Gastrocnemius medialis (tissue), 4 donors: ENCODE measurements around the gene CPNE7. TPM values are rescaled to one million over a fixed set of nuclear protein-coding genes. Genes with fewer than 3 reads are reported as not detected.
A peak's percentile ranks its signal among the peaks of the same experiment; 100 is the strongest.

Experiments
- ATAC-seq, 2 donors: fragments of 150-250 bp; one replicate each; pipeline ENCODE4 v1.9.1; 2016
- DNase-seq, 2 donors: peaks; one replicate each; pipeline ENCODE4 v3.0.0-alpha.2; 2019
- H3K27ac ChIP-seq, 4 donors: fragments of 200-600 bp; sonication (generic); 1 replicate in 1 of 4; 2 replicates in 3 of 4; pipeline ENCODE4 v1.5.1; 2016 to 2018; ENCODE audit warnings: mild to moderate bottlenecking in 2 of 4, moderate library complexity in 1 of 4
- H3K27me3 ChIP-seq, 3 donors: fragments of 200-600 bp; sonication (generic) in 2 of 3; 1 replicate in 1 of 3; 2 replicates in 2 of 3; pipeline versions ENCODE4 v1.5.1 to v1.6.0; 2016 to 2019; ENCODE audit warnings: mild to moderate bottlenecking in 1 of 3, moderate library complexity in 1 of 3
- H3K36me3 ChIP-seq, 2 donors: fragments of 200-600 bp; sonication (generic) in 1 of 2; one replicate each; pipeline ENCODE4 v1.5.1; 2017 to 2018
- H3K4me1 ChIP-seq, 2 donors: fragments of 200-600 bp; sonication (generic) in 1 of 2; one replicate each; pipeline ENCODE4 v1.5.1; 2016 to 2017; ENCODE audit warnings: mild to moderate bottlenecking in 2 of 2
- H3K4me3 ChIP-seq, 4 donors: fragments of 200-600 bp; sonication (generic) in 3 of 4; 1 replicate in 1 of 4; 2 replicates in 3 of 4; pipeline ENCODE4 v1.5.1; 2016 to 2019; ENCODE audit warnings: mild to moderate bottlenecking in 2 of 4
- H3K9me3 ChIP-seq, 3 donors: fragments of 200-600 bp; sonication (generic) in 2 of 3; 1 replicate in 1 of 3; 2 replicates in 2 of 3; pipeline ENCODE4 v1.5.1; 2016 to 2019
- POLR2A ChIP-seq, 2 donors: fragments of 450-650 bp; IDR thresholded peaks; one replicate each; pipeline ENCODE4 v1.6.1; 2017; ENCODE audit warnings: antibody characterized with exemption in 2 of 2, mild to moderate bottlenecking in 2 of 2, moderate library complexity in 2 of 2
- in situ Hi-C, 4 donors: fragments of 200-750 bp; cut with MboI; loops; one replicate each; pipeline versions ENCODE4 v1.15.0 to v1.8.0; 2017; ENCODE audit warnings: low sequenced_read_pairs in 4 of 4
- intact Hi-C: fragments of 100-400 bp; cut with DNase I; formaldehyde crosslinking; loops from one replicate; pipeline ENCODE4 v1.15.1; 2023; ENCODE audit warnings: low total_unique reads
- total RNA-seq, 4 donors: library from RNA; depleted of rRNA; stranded (reverse); fragments of >200 nt; gene quantifications; one replicate each; pipeline versions ENCODE4 v1.1.0 to v1.2.3, GENCODE V29; 2016
- TF ChIP-seq, protein P1 (sequence below), 5 experiments: fragments of 450-650 bp in 3 of 5; fragments of 200-600 bp in 2 of 5; sonication (generic) in 2 of 5; IDR thresholded peaks in 4 of 5; conservative IDR thresholded peaks in 1 of 5; 1 replicate in 4 of 5; 2 replicates in 1 of 5; pipeline ENCODE4 v1.5.1; 2016 to 2019; ENCODE audit warnings: antibody characterized with exemption in 5 of 5, mild to moderate bottlenecking in 3 of 5, moderate library complexity in 3 of 5

CPNE7 gene
- total RNA-seq, 4 donors from 2014 or later: not detected

DNA sequence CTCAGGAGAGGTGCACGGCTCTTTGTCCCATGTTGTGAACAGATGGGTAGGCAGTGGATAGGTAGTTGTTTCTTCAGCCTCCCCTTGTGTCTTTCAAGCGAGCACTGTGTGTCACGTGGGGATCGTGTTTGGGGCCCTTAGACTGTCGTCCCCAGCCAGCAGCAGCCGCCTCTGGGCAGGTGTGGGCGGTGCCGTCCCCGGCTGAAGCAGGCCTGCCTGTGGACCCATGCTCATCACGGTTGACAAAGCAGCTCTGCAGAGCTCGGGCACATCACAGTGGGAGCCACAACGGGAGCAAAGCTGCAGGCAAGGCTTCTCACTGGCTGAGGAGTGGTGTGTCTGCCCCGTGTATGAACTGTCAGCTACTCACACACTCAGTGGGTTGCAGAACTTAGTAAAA is 19.8 kb upstream of the CPNE7 start:
- Histone ChIP-seq H3K4me1 (peaks cover 7 to 12% of the 10 kb centered on the region in 2 donors), H3K36me3 (peaks cover 0 to 57% of the 10 kb centered on the region in 2 donors), H3K9me3 (no peaks in the 10 kb centered on the region), H3K4me3 (no peak overlapping the region), H3K27me3 (no peaks in the 10 kb centered on the region), H3K27ac (no peak overlapping the region)
- DNase-seq (no peak), ATAC-seq (no peak)
- intact Hi-C loops (loop anchor here (5.0 kb wide), 2 partner anchors 148 to 253 kb away; no protein-coding TSS in a partner anchor), in situ Hi-C loops (no loop called here)
- no peak for TF ChIP-seq POLR2A (IDR thresholded peaks at IDR 0.05)
- TF ChIP-seq, protein P1, sequence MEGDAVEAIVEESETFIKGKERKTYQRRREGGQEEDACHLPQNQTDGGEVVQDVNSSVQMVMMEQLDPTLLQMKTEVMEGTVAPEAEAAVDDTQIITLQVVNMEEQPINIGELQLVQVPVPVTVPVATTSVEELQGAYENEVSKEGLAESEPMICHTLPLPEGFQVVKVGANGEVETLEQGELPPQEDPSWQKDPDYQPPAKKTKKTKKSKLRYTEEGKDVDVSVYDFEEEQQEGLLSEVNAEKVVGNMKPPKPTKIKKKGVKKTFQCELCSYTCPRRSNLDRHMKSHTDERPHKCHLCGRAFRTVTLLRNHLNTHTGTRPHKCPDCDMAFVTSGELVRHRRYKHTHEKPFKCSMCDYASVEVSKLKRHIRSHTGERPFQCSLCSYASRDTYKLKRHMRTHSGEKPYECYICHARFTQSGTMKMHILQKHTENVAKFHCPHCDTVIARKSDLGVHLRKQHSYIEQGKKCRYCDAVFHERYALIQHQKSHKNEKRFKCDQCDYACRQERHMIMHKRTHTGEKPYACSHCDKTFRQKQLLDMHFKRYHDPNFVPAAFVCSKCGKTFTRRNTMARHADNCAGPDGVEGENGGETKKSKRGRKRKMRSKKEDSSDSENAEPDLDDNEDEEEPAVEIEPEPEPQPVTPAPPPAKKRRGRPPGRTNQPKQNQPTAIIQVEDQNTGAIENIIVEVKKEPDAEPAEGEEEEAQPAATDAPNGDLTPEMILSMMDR (IDR thresholded peaks at IDR 0.05 in 4 of 5, conservative IDR thresholded peaks at IDR 0.05 in 1 of 5): no peak

DNA sequence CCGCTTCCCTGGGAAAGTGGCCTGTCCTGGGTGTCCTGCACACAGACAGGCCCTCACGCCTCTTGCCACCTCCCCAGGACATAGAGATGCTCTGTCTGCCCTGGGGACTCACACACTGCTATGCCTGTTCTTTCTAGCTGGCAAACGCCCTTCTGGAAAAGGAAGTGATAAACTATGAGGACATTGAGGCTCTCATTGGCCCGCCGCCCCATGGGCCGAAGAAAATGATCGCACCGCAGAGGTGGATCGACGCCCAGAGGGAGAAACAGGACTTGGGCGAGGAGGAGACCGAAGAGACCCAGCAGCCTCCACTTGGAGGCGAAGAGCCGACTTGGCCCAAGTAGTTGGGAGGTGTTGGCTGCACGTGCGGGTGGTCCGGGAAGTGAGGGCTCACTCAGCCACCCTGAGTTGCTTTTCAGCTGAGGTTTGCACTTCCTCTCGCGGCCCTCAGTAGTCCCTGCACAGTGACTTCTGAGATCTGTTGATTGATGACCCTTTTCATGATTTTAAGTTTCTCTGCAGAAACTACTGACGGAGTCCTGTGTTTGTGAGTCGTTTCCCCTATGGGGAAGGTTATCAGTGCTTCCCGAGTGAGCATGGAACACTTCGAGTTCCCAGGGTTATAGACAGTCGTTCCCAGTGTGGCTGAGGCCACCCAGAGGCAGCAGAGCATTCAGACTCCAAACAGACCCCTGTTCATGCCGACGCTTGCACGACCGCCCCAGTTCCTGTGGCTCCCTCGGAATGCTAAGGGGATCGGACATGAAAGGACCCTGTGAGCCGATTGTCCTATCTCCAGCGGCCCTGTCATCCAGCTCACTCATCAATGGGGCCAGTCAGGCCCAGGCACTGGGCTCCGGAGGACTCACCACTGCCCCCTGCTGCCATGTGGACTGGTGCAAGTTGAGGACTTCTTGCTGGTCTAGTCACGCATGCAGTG is 18.5 kb upstream of the CPNE7 start:
- H3K4me1 ChIP-seq: peaks cover 17 to 20% of the 10 kb centered on the region in 2 donors
- no peak overlapping the region for H3K4me3 ChIP-seq
- intact Hi-C loops (loop anchor here (1.0 to 5.0 kb wide), 3 partner anchors 150 to 255 kb away; no protein-coding TSS in a partner anchor), in situ Hi-C loops (no loop called here)
- DNase-seq (peak in 1 of 2 donors; percentile 75), ATAC-seq (peak in 1 of 2 donors; percentile 23)
- TF ChIP-seq, protein P1 (IDR thresholded peaks at IDR 0.05 in 4 of 5, conservative IDR thresholded peaks at IDR 0.05 in 1 of 5): peak in 4 of 5 experiments; percentile 71 to 78 (median 74)
- TF ChIP-seq POLR2A (IDR thresholded peaks at IDR 0.05): no peak
- H3K36me3 ChIP-seq: peaks cover 0 to 53% of the 10 kb centered on the region in 2 donors
- H3K9me3 ChIP-seq: no peaks in the 10 kb centered on the region
- H3K27ac ChIP-seq: peak overlapping the region in 3 of 4 donors; percentile 91 to 99 (median 98)
- H3K27me3 ChIP-seq: no peaks in the 10 kb centered on the region

- DNase-seq (peak in 1 of 2 donors; percentile 58), ATAC-seq (no peak)
- intact Hi-C loops (loop anchor here (1.0 to 5.0 kb wide), 4 partner anchors 151 to 317 kb away; no protein-coding TSS in a partner anchor), in situ Hi-C loops (no loop called here)
- Histone ChIP-seq H3K27me3 (no peaks in the 10 kb centered on the region), H3K4me3 (no peak overlapping the region), H3K27ac (peak overlapping the region; percentile 91 to 99 (median 96)), H3K9me3 (no peaks in the 10 kb centered on the region), H3K4me1 (peaks cover 22 to 27% of the 10 kb centered on the region in 2 donors), H3K36me3 (peaks cover 0 to 53% of the 10 kb centered on the region in 2 donors)
- TF ChIP-seq POLR2A (IDR thresholded peaks at IDR 0.05): no peak
- TF ChIP-seq, protein P1 (IDR thresholded peaks at IDR 0.05 in 4 of 5, conservative IDR thresholded peaks at IDR 0.05 in 1 of 5): peak in 1 of 5 experiments; percentile 65
Measured at GRCh38 chr16:89557690-89558490, 17.7 kb upstream of the CPNE7 start.

DNA sequence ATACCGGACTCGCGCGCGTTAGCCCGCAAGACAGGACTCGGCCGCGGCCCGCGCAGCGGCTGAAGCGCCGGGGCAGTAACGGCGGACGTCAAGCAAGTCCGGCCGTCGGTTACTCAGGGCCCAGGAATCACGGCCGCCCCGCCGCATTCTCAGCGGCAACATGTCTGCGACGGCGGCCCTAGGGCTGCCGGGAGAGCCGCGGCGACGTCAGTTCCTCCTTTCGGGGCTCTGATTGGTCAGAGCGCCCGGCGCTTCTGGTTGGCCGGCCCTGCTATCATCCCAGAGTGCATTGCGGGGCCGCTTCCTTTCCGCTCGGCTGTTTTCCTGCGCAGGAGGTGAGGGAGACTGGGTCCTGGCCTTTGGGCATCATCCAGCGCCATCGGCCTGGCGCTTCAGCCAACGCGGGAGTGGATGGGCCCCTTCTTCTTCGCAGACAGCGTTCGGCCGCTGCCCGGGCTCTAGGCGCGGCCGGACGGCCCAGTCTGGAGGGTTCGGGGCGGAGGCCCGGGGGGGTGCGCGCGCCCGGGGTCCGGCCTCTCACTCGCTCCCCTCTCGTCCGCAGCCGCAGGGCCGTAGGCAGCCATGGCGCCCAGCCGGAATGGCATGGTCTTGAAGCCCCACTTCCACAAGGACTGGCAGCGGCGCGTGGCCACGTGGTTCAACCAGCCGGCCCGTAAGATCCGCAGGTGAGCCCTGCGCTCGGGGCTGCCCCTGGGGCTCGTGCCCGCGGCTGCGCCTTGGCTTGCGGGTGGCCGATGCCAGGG is 15.0 kb upstream of the CPNE7 start, which contains the start of gene RPL13:
Gene RPL13 (plus strand): TSS at position 305 of the 764 bp plus-strand sequence. CDS start 278 bp downstream, at position 583.
- Histone ChIP-seq H3K9me3 (no peaks in the 10 kb centered on the region), H3K4me3 (peak within 1 kb of the TSS; percentile 60 to 99 (median 78)), H3K27me3 (no peaks in the 10 kb centered on the region), H3K27ac (peak within 1 kb of the TSS; percentile 91 to 99 (median 96)), H3K36me3 (peaks cover 0 to 47% of the 10 kb centered on the region in 2 donors), H3K4me1 (peaks cover 35 to 39% of the 10 kb centered on the region in 2 donors)
- intact Hi-C loops: loop anchor here (5.0 kb wide), 1 partner anchor 68 kb away; the partner anchor contains the start of gene ANKRD11
- peak; percentile 92 to 95 for DNase-seq
- in situ Hi-C loops: no loop called here
- TF ChIP-seq POLR2A (IDR thresholded peaks at IDR 0.05): peak; percentile 98
- TF ChIP-seq, protein P1 (IDR thresholded peaks at IDR 0.05 in 4 of 5, conservative IDR thresholded peaks at IDR 0.05 in 1 of 5): peak in 1 of 5 experiments; percentile 15
- peak; percentile 82 to 86 for ATAC-seq
